Measurements from ENCODE around the gene NALCN.

- TF ChIP-seq, protein P1, sequence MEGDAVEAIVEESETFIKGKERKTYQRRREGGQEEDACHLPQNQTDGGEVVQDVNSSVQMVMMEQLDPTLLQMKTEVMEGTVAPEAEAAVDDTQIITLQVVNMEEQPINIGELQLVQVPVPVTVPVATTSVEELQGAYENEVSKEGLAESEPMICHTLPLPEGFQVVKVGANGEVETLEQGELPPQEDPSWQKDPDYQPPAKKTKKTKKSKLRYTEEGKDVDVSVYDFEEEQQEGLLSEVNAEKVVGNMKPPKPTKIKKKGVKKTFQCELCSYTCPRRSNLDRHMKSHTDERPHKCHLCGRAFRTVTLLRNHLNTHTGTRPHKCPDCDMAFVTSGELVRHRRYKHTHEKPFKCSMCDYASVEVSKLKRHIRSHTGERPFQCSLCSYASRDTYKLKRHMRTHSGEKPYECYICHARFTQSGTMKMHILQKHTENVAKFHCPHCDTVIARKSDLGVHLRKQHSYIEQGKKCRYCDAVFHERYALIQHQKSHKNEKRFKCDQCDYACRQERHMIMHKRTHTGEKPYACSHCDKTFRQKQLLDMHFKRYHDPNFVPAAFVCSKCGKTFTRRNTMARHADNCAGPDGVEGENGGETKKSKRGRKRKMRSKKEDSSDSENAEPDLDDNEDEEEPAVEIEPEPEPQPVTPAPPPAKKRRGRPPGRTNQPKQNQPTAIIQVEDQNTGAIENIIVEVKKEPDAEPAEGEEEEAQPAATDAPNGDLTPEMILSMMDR (IDR thresholded peaks at IDR 0.05; ENCODE audit: low read depth, low read length): no peak
- no peak for TF ChIP-seq EZH2phosphoT487 (IDR thresholded peaks at IDR 0.05; ENCODE audit: low read depth)
Observed at GRCh38 chr13:101354895-101355294, 61.4 kb downstream of the NALCN start.

All from OCI-LY3 (cell line).